ENCODE results near the gene FAHD2A. TPM values are rescaled to one million over a fixed set of nuclear protein-coding genes. Genes with fewer than 3 reads are reported as not detected.

Gene FAHD2A
- 42.2 and 56.4 TPM in 2 replicates for total RNA-seq

GRCh38 chr2:95402370-95403203, at the start of gene FAHD2A:
FAHD2A (plus strand) TSS chr2:95402708; CDS start chr2:95405559, 2,851 bp downstream.

Other genes starting within 250 kb of the FAHD2A start
- 9.1 and 9.9 TPM in 2 replicates for gene ZNF514, start 242.9 kb upstream of the FAHD2A start, total RNA-seq
- 4.9 and 6.5 TPM in 2 replicates for gene ZNF2, start 236.9 kb upstream of the FAHD2A start, total RNA-seq
- gene ZNF892, start 195.2 kb upstream of the FAHD2A start, total RNA-seq: 3.6 and 9.6 TPM in 2 replicates
- gene PROM2, start 128.3 kb upstream of the FAHD2A start, total RNA-seq: 0.30 and 0.65 TPM in 2 replicates
- gene KCNIP3, start 105.4 kb upstream of the FAHD2A start, total RNA-seq: 0.97 and 1.1 TPM in 2 replicates
- gene TRIM43B, start 82.0 kb downstream of the FAHD2A start, total RNA-seq: not detected in 2 replicates
- gene TRIM43, start 189.3 kb downstream of the FAHD2A start, total RNA-seq: not detected in 2 replicates